HepG2 (cell line): ENCODE measurements around the gene IFT52. TPM values are rescaled to one million over a fixed set of nuclear protein-coding genes. Genes with fewer than 3 reads are reported as not detected.

Experiments used
- CEBPG ChIP-seq: IDR thresholded peaks from 2 replicates; pipeline ENCODE4 v1.6.1; 2016
- HNRNPLL ChIP-seq: fragments of 200-400 bp; formaldehyde crosslinking; IDR thresholded peaks from 2 replicates; pipeline ENCODE4 v1.6.1; 2017; ENCODE audit warnings: mild to moderate bottlenecking, low read depth, low read length; ENCODE audit not compliant: poor library complexity, severe bottlenecking
- JARID2 ChIP-seq: sonication (generic); formaldehyde crosslinking; IDR thresholded peaks from 2 replicates; pipeline ENCODE4 v1.8.1; 2023; ENCODE audit warnings: missing genetic modification reagents, inconsistent platforms; ENCODE audit not compliant: insufficient replicate concordance
- MAZ ChIP-seq, 2 experiments: sonication (generic) in 1 of 2; formaldehyde crosslinking in 1 of 2; IDR thresholded peaks; 2 replicates each; pipeline versions ENCODE4 v1.5.0 to v1.6.1; 2012 to 2020; ENCODE audit warnings: low read depth in 2 of 2, mild to moderate bottlenecking in 2 of 2, borderline replicate concordance in 1 of 2, improper control_type of control experiment in 1 of 2, low read length in 1 of 2, missing genetic modification reagents in 1 of 2, moderate library complexity in 1 of 2
- ONECUT2 ChIP-seq: sonication (generic); formaldehyde crosslinking; IDR thresholded peaks from 2 replicates; pipeline ENCODE4 v1.4.0; 2020; ENCODE audit warnings: missing genetic modification reagents
- SCMH1 ChIP-seq: sonication (generic); formaldehyde crosslinking; IDR thresholded peaks from 2 replicates; pipeline ENCODE4 v1.9.0; 2021; ENCODE audit warnings: missing genetic modification reagents, mild to moderate bottlenecking, borderline replicate concordance
- SRSF1 ChIP-seq: fragments of 200-400 bp; formaldehyde crosslinking; optimal IDR thresholded peaks from 2 replicates; pipeline ENCODE3; 2017; ENCODE audit warnings: mild to moderate bottlenecking, low read depth, low read length, moderate library complexity
- STAG1 ChIP-seq: sonication (generic); formaldehyde crosslinking; IDR thresholded peaks from 2 replicates; pipeline ENCODE4 v1.4.0; 2020; ENCODE audit warnings: missing genetic modification reagents
- ZBTB7A ChIP-seq: sonication (generic); formaldehyde crosslinking; IDR thresholded peaks from 2 replicates; pipeline ENCODE4 v1.8.0; 2022; ENCODE audit warnings: mild to moderate bottlenecking, missing genetic modification reagents
- ZFX ChIP-seq: sonication (generic); formaldehyde crosslinking; IDR thresholded peaks from 2 replicates; pipeline ENCODE4 v1.4.0; 2020; ENCODE audit warnings: mild to moderate bottlenecking, low read depth, missing genetic modification reagents, moderate library complexity
- ZNF792 ChIP-seq: IDR thresholded peaks from 2 replicates; pipeline ENCODE4 v1.6.1; 2016
- ZSCAN31 ChIP-seq: sonication (generic); formaldehyde crosslinking; IDR thresholded peaks from 2 replicates; pipeline ENCODE4 v1.5.0; 2020; ENCODE audit warnings: low read depth, mild to moderate bottlenecking, missing genetic modification reagents
- polyA plus RNA-seq, 8 experiments: library from polyadenylated mRNA; depleted of rRNA in 3 of 8; stranded (reverse) in 7 of 8; unstranded in 1 of 8; fragments of >200 nt; fragmentation: Illumina TruSeq in 4 of 8; extraction: Trizol in 4 of 8; gene quantifications; 2 replicates each; pipeline versions ENCODE4 v1.2.1 to v1.2.3, GENCODE V29; 2011 to 2016; ENCODE audit warnings: low read depth in 4 of 8, missing spikeins in 1 of 8, mixed read lengths in 1 of 8; ENCODE audit not compliant: insufficient read depth in 1 of 8
- total RNA-seq, 5 experiments: library from RNA; depleted of rRNA; stranded (reverse); fragments of >200 nt; fragmentation: Illumina TruSeq; extraction: Trizol; gene quantifications; 2 replicates each; pipeline ENCODE4 v1.2.3, GENCODE V29; 2016; ENCODE audit warnings: low read depth in 1 of 5
- TF ChIP-seq, protein P1 (sequence below): sonication (generic); formaldehyde crosslinking; IDR thresholded peaks from one replicate; pipeline ENCODE4 v1.5.1; 2020; ENCODE audit warnings: mild to moderate bottlenecking, missing genetic modification reagents; ENCODE audit errors: not compliant biosample characterization
- TF ChIP-seq, protein P2 (sequence below): sonication (generic); formaldehyde crosslinking; IDR thresholded peaks from 2 replicates; pipeline ENCODE4 v1.5.0; 2020; ENCODE audit warnings: missing genetic modification reagents, mild to moderate bottlenecking, borderline replicate concordance
- TF ChIP-seq, protein P3 (sequence below), 2 experiments: IDR thresholded peaks; 2 replicates each; pipeline ENCODE4 v1.6.1; 2011 to 2012; ENCODE audit warnings: low read length in 2 of 2, borderline replicate concordance in 1 of 2, low read depth in 1 of 2, mild to moderate bottlenecking in 1 of 2, moderate library complexity in 1 of 2

The IFT52 gene
- total and polyA plus RNA-seq, 2 of the 13 experiments (the other 11 are each of a cell fraction or from before 2014, with no cell fraction given) = 48.0 to 64.0 TPM

DNA sequence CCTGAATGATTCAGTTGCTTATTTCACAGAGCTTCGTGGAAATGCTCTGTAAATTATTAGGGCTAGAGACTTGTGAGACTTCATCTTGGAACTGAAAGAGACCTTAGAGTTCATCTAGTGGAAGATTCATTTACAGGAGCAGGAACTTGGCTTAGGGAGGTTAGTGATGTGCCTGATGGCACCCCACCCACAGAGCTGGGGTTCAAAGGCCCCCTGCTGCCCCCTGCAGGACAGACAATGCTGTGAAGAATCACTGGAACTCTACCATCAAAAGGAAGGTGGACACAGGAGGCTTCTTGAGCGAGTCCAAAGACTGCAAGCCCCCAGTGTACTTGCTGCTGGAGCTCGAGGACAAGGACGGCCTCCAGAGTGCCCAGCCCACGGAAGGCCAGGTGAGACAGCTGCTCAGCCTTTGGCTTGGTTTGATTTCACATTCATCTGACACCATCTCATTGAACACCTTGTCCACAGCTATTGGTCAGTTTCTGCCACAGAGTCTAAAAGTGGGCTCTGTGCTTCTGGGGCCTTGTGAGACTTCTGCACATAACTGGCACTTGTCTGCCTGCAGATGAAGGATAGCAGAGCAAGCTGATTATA is 101.3 kb downstream of the IFT52 start (continued):
- TF ChIP-seq ZNF792 (CRISPR knock-in tag) (no peak), JARID2 (CRISPR knock-in tag) (no peak), SRSF1 (no peak), MAZ (IDR thresholded peaks at IDR 0.05; ENCODE audit: borderline replicate concordance, low read depth, low read length) (peak; percentile 46; the same call in 1 of the 2 replicates), MAZ (CRISPR knock-in tag; IDR thresholded peaks at IDR 0.05; ENCODE audit: low read depth) (0 out of 2 replicates have a peak, but pooled peaks have one; percentile 32), HNRNPLL (no peak), ZFX (CRISPR knock-in tag) (no peak), ZBTB7A (CRISPR knock-in tag) (no peak), CEBPG (CRISPR knock-in tag) (no peak), ONECUT2 (no peak), STAG1 (CRISPR knock-in tag) (peak; percentile 97), ZSCAN31 (CRISPR knock-in tag) (peak; percentile 41; the same call in 1 of the 2 replicates), SCMH1 (no peak)
- TF ChIP-seq, protein P1, sequence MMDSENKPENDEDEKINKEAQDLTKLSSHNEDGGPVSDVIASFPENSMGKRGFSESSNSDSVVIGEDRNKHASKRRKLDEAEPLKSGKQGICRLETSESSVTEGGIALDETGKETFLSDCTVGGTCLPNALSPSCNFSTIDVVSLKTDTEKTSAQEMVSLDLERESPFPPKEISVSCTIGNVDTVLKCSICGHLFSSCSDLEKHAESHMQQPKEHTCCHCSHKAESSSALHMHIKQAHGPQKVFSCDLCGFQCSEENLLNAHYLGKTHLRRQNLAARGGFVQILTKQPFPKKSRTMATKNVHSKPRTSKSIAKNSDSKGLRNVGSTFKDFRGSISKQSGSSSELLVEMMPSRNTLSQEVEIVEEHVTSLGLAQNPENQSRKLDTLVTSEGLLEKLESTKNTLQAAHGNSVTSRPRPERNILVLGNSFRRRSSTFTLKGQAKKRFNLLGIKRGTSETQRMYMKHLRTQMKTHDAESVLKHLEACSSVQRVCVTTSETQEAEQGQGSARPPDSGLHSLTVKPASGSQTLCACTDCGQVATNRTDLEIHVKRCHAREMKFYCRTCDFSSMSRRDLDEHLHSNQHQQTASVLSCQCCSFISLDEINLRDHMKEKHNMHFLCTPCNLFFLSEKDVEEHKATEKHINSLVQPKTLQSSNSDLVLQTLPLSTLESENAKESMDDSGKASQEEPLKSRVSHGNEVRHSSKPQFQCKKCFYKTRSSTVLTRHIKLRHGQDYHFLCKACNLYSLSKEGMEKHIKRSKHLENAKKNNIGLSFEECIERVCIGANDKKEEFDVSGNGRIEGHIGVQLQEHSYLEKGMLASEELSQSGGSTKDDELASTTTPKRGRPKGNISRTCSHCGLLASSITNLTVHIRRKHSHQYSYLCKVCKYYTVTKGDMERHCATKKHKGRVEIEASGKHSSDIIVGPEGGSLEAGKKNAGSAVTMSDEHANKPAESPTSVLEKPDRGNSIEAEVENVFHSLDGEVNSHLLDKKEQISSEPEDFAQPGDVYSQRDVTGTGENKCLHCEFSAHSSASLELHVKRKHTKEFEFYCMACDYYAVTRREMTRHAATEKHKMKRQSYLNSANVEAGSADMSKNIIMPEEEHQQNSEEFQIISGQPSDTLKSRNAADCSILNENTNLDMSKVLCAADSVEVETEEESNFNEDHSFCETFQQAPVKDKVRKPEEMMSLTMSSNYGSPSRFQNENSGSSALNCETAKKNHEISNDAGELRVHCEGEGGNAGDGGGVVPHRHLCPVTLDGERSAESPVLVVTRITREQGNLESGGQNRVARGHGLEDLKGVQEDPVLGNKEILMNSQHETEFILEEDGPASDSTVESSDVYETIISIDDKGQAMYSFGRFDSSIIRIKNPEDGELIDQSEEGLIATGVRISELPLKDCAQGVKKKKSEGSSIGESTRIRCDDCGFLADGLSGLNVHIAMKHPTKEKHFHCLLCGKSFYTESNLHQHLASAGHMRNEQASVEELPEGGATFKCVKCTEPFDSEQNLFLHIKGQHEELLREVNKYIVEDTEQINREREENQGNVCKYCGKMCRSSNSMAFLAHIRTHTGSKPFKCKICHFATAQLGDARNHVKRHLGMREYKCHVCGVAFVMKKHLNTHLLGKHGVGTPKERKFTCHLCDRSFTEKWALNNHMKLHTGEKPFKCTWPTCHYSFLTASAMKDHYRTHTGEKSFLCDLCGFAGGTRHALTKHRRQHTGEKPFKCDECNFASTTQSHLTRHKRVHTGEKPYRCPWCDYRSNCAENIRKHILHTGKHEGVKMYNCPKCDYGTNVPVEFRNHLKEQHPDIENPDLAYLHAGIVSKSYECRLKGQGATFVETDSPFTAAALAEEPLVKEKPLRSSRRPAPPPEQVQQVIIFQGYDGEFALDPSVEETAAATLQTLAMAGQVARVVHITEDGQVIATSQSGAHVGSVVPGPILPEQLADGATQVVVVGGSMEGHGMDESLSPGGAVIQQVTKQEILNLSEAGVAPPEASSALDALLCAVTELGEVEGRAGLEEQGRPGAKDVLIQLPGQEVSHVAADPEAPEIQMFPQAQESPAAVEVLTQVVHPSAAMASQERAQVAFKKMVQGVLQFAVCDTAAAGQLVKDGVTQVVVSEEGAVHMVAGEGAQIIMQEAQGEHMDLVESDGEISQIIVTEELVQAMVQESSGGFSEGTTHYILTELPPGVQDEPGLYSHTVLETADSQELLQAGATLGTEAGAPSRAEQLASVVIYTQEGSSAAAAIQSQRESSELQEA (CRISPR knock-in tag) = no peak
- TF ChIP-seq, protein P2, sequence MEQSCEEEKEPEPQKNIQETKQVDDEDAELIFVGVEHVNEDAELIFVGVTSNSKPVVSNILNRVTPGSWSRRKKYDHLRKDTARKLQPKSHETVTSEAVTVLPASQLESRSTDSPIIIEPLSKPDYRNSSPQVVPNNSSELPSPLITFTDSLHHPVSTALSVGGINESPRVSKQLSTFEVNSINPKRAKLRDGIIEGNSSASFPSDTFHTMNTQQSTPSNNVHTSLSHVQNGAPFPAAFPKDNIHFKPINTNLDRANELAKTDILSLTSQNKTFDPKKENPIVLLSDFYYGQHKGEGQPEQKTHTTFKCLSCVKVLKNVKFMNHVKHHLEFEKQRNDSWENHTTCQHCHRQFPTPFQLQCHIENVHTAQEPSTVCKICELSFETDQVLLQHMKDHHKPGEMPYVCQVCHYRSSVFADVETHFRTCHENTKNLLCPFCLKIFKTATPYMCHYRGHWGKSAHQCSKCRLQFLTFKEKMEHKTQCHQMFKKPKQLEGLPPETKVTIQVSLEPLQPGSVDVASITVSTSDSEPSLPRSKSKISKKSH (CRISPR knock-in tag) = 0 out of 2 replicates have a peak, but pooled peaks have one; percentile 81
- TF ChIP-seq, protein P3, sequence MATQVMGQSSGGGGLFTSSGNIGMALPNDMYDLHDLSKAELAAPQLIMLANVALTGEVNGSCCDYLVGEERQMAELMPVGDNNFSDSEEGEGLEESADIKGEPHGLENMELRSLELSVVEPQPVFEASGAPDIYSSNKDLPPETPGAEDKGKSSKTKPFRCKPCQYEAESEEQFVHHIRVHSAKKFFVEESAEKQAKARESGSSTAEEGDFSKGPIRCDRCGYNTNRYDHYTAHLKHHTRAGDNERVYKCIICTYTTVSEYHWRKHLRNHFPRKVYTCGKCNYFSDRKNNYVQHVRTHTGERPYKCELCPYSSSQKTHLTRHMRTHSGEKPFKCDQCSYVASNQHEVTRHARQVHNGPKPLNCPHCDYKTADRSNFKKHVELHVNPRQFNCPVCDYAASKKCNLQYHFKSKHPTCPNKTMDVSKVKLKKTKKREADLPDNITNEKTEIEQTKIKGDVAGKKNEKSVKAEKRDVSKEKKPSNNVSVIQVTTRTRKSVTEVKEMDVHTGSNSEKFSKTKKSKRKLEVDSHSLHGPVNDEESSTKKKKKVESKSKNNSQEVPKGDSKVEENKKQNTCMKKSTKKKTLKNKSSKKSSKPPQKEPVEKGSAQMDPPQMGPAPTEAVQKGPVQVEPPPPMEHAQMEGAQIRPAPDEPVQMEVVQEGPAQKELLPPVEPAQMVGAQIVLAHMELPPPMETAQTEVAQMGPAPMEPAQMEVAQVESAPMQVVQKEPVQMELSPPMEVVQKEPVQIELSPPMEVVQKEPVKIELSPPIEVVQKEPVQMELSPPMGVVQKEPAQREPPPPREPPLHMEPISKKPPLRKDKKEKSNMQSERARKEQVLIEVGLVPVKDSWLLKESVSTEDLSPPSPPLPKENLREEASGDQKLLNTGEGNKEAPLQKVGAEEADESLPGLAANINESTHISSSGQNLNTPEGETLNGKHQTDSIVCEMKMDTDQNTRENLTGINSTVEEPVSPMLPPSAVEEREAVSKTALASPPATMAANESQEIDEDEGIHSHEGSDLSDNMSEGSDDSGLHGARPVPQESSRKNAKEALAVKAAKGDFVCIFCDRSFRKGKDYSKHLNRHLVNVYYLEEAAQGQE (IDR thresholded peaks at IDR 0.05; ENCODE audit: borderline replicate concordance in 1 of 2, low read depth in 1 of 2, low read length in 2 of 2) = no peak
